GOT3 (cell line): Measurements from ENCODE around the gene NPIPB8.
"Not testable (repeated sequence)": the region's sequence is repeated elsewhere in the genome, so short reads cannot be mapped to it uniquely, and the experiment has no call there.

ENCODE experiments used
- DNase-seq: peaks from one replicate; lab custom pipeline; 2025; ENCODE audit warnings: mixed read lengths; lab: John Stamatoyannopoulos, UW

The NPIPB8 gene

GRCh38 chr16:28637765-28638164 lies at the start of gene NPIPB8:
Gene NPIPB8, plus strand, starts transcription at chr16:28638065. Its CDS starts 296 bp downstream, at chr16:28638361.
- DNase-seq = not testable (repeated sequence)

- DNase-seq = no peak
These were observed 48.8 kb upstream of the NPIPB8 start for GRCh38 chr16:28589069-28589468.

GRCh38 chr16:28589930-28590329 lies 47.9 kb upstream of the NPIPB8 start:
- no peak for DNase-seq

GRCh38 chr16:28590384-28591340 lies 47.2 kb upstream of the NPIPB8 start:
- no peak for DNase-seq

- no peak for DNase-seq
These were observed 46.5 kb upstream of the NPIPB8 start for GRCh38 chr16:28591355-28591754.

GRCh38 chr16:28592511-28592910 lies 45.4 kb upstream of the NPIPB8 start:
- DNase-seq = no peak

- no peak for DNase-seq
These were observed 44.8 kb upstream of the NPIPB8 start for GRCh38 chr16:28592979-28593553.

- not testable (repeated sequence) for DNase-seq
These were observed 42.4 kb upstream of the NPIPB8 start for GRCh38 chr16:28595451-28595850.

- no peak for DNase-seq
These were observed 41.7 kb upstream of the NPIPB8 start for GRCh38 chr16:28596115-28596630.

GRCh38 chr16:28596840-28597691 lies 40.8 kb upstream of the NPIPB8 start, which contains the start of gene SULT1A2:
Gene SULT1A2, minus strand, starts transcription at chr16:28597050. Its CDS starts 1,120 bp downstream, at chr16:28595930.
- DNase-seq = no peak

GRCh38 chr16:28597692-28598261 lies 40.1 kb upstream of the NPIPB8 start:
- DNase-seq = no peak

- DNase-seq = not testable (repeated sequence)
These were observed 38.2 kb upstream of the NPIPB8 start for GRCh38 chr16:28599377-28600285.

GRCh38 chr16:28600965-28601364 lies 36.9 kb upstream of the NPIPB8 start:
- not testable (repeated sequence) for DNase-seq

GRCh38 chr16:28601589-28601988 lies 36.3 kb upstream of the NPIPB8 start:
- DNase-seq = not testable (repeated sequence)

- DNase-seq = not testable (repeated sequence)
These were observed 35.8 kb upstream of the NPIPB8 start for GRCh38 chr16:28602062-28602461.

GRCh38 chr16:28602529-28602928 lies 35.3 kb upstream of the NPIPB8 start:
- DNase-seq = no peak

- no peak for DNase-seq
These were observed 34.3 kb upstream of the NPIPB8 start for GRCh38 chr16:28603381-28604185.

GRCh38 chr16:28604186-28604565 lies 33.7 kb upstream of the NPIPB8 start:
- DNase-seq = no peak

GRCh38 chr16:28606291-28607115 lies 31.4 kb upstream of the NPIPB8 start:
- DNase-seq = no peak
